A549 (cell line): ENCODE measurements around the gene FGFR3. TPM values are rescaled to one million over a fixed set of nuclear protein-coding genes. Genes with fewer than 3 reads are reported as not detected.

Source experiments
- ATAC-seq, 2 experiments: fragments of 200-7000 bp in 1 of 2; fragments of >200 bp in 1 of 2; cut with Nextera tagmentation in 1 of 2; cut with Tn5 transposase in 1 of 2; 3 replicates each; pipeline versions ENCODE4 v1.8.0 to v1.9.1; 2018 to 2020; ENCODE audit warnings: mild to moderate bottlenecking in 1 of 2, moderate library complexity in 1 of 2
- CTCF ChIA-PET: fragments of 300-600 bp; sonication (Branson Sonifier 250); formaldehyde crosslinking; extraction: SDS; loops from one replicate; lab custom pipeline; 2021; ENCODE audit warnings: antibody characterized with exemption, inconsistent platforms; lab: Yijun Ruan, JAX
- POLR2A ChIA-PET: fragments of 350-600 bp; formaldehyde crosslinking; extraction: SDS; loops from one replicate; lab custom pipeline; 2021; ENCODE audit warnings: antibody characterized with exemption, inconsistent platforms; lab: Yijun Ruan, JAX
- DNase-seq, 2 experiments: peaks; one replicate each; pipeline versions ENCODE4 v3.0.0 to v3.0.0-alpha.2; 2011 to 2016; ENCODE audit warnings: low read depth in 1 of 2, low spot score in 1 of 2
- FAIRE-seq: peaks from 2 replicates; lab custom pipeline; 2011; peaks lifted over from hg19 to GRCh38; lab: Jason Lieb, UNC
- H3K27ac ChIP-seq, 2 experiments: fragments of >200 bp; sonication (Bioruptor Twin); formaldehyde crosslinking; 3 replicates each; pipeline ENCODE4 v1.5.1; 2016 to 2017
- H3K4me1 ChIP-seq: fragments of >200 bp; sonication (Bioruptor Twin); formaldehyde crosslinking; 3 replicates; pipeline ENCODE4 v1.6.1; 2016
- H3K4me2 ChIP-seq: fragments of >200 bp; sonication (Bioruptor Twin); formaldehyde crosslinking; 3 replicates; pipeline ENCODE4 v1.6.1; 2016
- H3K4me3 ChIP-seq: fragments of >200 bp; sonication (Bioruptor Twin); formaldehyde crosslinking; 3 replicates; pipeline ENCODE4 v1.5.1; 2016
- H3K9me3 ChIP-seq: fragments of >200 bp; sonication (Bioruptor Twin); formaldehyde crosslinking; 3 replicates; pipeline ENCODE4 v1.6.1; 2016
- BHLHE40 ChIP-seq: IDR thresholded peaks from 2 replicates; pipeline ENCODE4 v1.6.1; 2012; ENCODE audit warnings: low read depth, low read length, inconsistent platforms
- CEBPB ChIP-seq, 2 experiments: fragments of >200 bp in 1 of 2; sonication (Bioruptor Twin) in 1 of 2; formaldehyde crosslinking in 1 of 2; IDR thresholded peaks; 2 replicates each; pipeline ENCODE4 v1.6.1; 2012 to 2016
- CHD4 ChIP-seq: fragments of 200-600 bp; sonication (generic); IDR thresholded peaks from 2 replicates; pipeline ENCODE4 v1.6.1; 2016; ENCODE audit warnings: antibody characterized with exemption, mild to moderate bottlenecking, borderline replicate concordance
- EHF ChIP-seq: fragments of 250-450 bp; sonication (Bioruptor Pico); IDR thresholded peaks from 2 replicates; pipeline ENCODE4 v1.5.0; 2020; ENCODE audit warnings: mild to moderate bottlenecking
- ESRRA ChIP-seq: fragments of 150-350 bp; IDR thresholded peaks from 2 replicates; pipeline ENCODE4 v1.6.1; 2014; ENCODE audit warnings: mild to moderate bottlenecking, low read length, borderline replicate concordance
- GATA3 ChIP-seq: IDR thresholded peaks from 2 replicates; pipeline ENCODE4 v1.6.1; 2012; ENCODE audit warnings: borderline replicate concordance
- HOXA7 ChIP-seq: fragments of 250-450 bp; sonication (Bioruptor Pico); IDR thresholded peaks from 2 replicates; pipeline ENCODE4 v1.5.0; 2020; ENCODE audit warnings: mild to moderate bottlenecking, moderate library complexity
- JUN ChIP-seq, 2 experiments: fragments of >200 bp; sonication (Bioruptor Twin); formaldehyde crosslinking; IDR thresholded peaks; 2 replicates in 1 of 2; 3 replicates in 1 of 2; pipeline ENCODE4 v1.6.1; 2016 to 2017
- KDM1A ChIP-seq: fragments of 200-600 bp; sonication (generic); IDR thresholded peaks from 2 replicates; pipeline ENCODE4 v1.6.1; 2016; ENCODE audit warnings: low read depth, mild to moderate bottlenecking
- KDM5A ChIP-seq: fragments of 200-600 bp; sonication (generic); IDR thresholded peaks from 2 replicates; pipeline ENCODE4 v1.6.1; 2016; ENCODE audit warnings: antibody characterized with exemption, mild to moderate bottlenecking
- MYC ChIP-seq: IDR thresholded peaks from 2 replicates; pipeline ENCODE4 v1.6.1; 2012; ENCODE audit warnings: mild to moderate bottlenecking, inconsistent platforms, low read length, improper control_type of control experiment, borderline replicate concordance
- POLR2A ChIP-seq: IDR thresholded peaks from 2 replicates; pipeline ENCODE4 v1.6.1; 2012; ENCODE audit warnings: mild to moderate bottlenecking, low read length
- RAD21 ChIP-seq, 2 experiments: fragments of >200 bp in 1 of 2; sonication (Bioruptor Twin) in 1 of 2; formaldehyde crosslinking in 1 of 2; IDR thresholded peaks in 1 of 2; conservative IDR thresholded peaks in 1 of 2; 2 replicates in 1 of 2; 3 replicates in 1 of 2; pipeline ENCODE4 v1.6.1; 2012 to 2018; ENCODE audit warnings: inconsistent platforms in 1 of 2
- RARB ChIP-seq: fragments of 250-450 bp; sonication (Bioruptor Pico); IDR thresholded peaks from 2 replicates; pipeline ENCODE4 v1.8.0; 2021; ENCODE audit warnings: mild to moderate bottlenecking, moderate library complexity
- RFX5 ChIP-seq: fragments of 450-650 bp; IDR thresholded peaks from 2 replicates; pipeline ENCODE4 v1.7.1; 2014; ENCODE audit warnings: antibody characterized with exemption, mild to moderate bottlenecking, moderate library complexity
- RNF2 ChIP-seq: fragments of 200-600 bp; sonication (generic); IDR thresholded peaks from 2 replicates; pipeline ENCODE4 v1.6.1; 2016; ENCODE audit warnings: low read depth, mild to moderate bottlenecking, antibody characterized with exemption, moderate library complexity, borderline replicate concordance
- SMC3 ChIP-seq: fragments of >200 bp; sonication (Bioruptor Twin); formaldehyde crosslinking; IDR thresholded peaks from 3 replicates; pipeline ENCODE4 v1.6.1; 2018; ENCODE audit warnings: inconsistent platforms
- ZC3H11A ChIP-seq: fragments of 450-650 bp; IDR thresholded peaks from 2 replicates; pipeline ENCODE4 v1.6.1; 2014; ENCODE audit warnings: antibody characterized with exemption, mild to moderate bottlenecking
- ZSCAN20 ChIP-seq: fragments of 250-450 bp; sonication (Bioruptor Pico); IDR thresholded peaks from 2 replicates; pipeline ENCODE4 v1.8.0; 2022; ENCODE audit warnings: mild to moderate bottlenecking, moderate library complexity
- WGBS: methylation state at CpG from one replicate; pipeline ENCODE4 v1.1.6; 2017; ENCODE audit errors: missing lambda C conversion rate; 5-methylcytosine and 5-hydroxymethylcytosine counted together
- polyA plus RNA-seq, 4 experiments: library from polyadenylated mRNA; depleted of rRNA in 3 of 4; stranded (reverse); fragments of >200 nt; fragmentation: RNase III in 1 of 4; extraction: RNeasy Plus Mini Kit Qiagen cat#74134 plus additional on column Dnase treatment in 1 of 4; gene quantifications; 2 replicates in 3 of 4; 3 replicates in 1 of 4; pipeline ENCODE4 v1.2.3, GENCODE V29; 2011 to 2017
- TF ChIP-seq, protein P1 (sequence below): fragments of 200-600 bp; sonication (generic); IDR thresholded peaks from 2 replicates; pipeline ENCODE4 v1.6.1; 2016; ENCODE audit warnings: antibody characterized with exemption, mild to moderate bottlenecking, moderate library complexity
- TF ChIP-seq, protein P2 (sequence below): fragments of 250-450 bp; sonication (Bioruptor Pico); IDR thresholded peaks from 2 replicates; pipeline ENCODE4 v1.5.0; 2021; ENCODE audit warnings: mild to moderate bottlenecking, moderate library complexity, borderline replicate concordance
- TF ChIP-seq, protein P3 (sequence below): IDR thresholded peaks from 2 replicates; pipeline ENCODE4 v1.6.1; 2012
- TF ChIP-seq, protein P4 (sequence below): fragments of >200 bp; sonication (Bioruptor Twin); formaldehyde crosslinking; IDR thresholded peaks from 3 replicates; pipeline ENCODE4 v1.5.1; 2016
- TF ChIP-seq, protein P5 (sequence below): fragments of >200 bp; sonication (Bioruptor Twin); formaldehyde crosslinking; IDR thresholded peaks from 2 replicates; pipeline ENCODE4 v1.6.1; 2016

Gene FGFR3
- polyA plus RNA-seq, 2 of the 4 experiments (the other 2 are of a cell fraction) = 1.9 to 4.8 TPM

DNA sequence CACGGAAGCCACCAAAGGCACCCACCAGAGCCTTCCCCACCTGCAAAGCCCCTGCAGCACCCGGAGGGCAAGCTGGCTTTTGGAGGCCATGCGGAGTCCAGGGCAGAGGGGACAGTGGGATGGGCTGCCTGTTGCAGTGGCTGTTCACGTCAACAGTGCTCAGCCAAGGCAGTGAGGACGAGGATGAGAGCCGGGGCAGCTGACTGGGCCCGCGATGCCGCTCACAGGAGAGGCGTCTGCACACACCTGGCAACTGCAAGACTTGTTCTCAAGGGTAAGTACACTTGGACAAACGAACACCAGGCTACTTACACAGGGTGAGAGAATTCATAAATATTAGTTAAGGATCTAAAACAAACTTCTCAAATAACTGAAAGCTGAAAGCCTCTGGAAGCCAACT, 19.6 kb downstream of the FGFR3 start:
- TF ChIP-seq RFX5 (no peak), JUN (IDR thresholded peaks at IDR 0.05) (no peak), ZC3H11A (no peak), HOXA7 (CRISPR knock-in tag) (no peak)
- TF ChIP-seq, protein P1, sequence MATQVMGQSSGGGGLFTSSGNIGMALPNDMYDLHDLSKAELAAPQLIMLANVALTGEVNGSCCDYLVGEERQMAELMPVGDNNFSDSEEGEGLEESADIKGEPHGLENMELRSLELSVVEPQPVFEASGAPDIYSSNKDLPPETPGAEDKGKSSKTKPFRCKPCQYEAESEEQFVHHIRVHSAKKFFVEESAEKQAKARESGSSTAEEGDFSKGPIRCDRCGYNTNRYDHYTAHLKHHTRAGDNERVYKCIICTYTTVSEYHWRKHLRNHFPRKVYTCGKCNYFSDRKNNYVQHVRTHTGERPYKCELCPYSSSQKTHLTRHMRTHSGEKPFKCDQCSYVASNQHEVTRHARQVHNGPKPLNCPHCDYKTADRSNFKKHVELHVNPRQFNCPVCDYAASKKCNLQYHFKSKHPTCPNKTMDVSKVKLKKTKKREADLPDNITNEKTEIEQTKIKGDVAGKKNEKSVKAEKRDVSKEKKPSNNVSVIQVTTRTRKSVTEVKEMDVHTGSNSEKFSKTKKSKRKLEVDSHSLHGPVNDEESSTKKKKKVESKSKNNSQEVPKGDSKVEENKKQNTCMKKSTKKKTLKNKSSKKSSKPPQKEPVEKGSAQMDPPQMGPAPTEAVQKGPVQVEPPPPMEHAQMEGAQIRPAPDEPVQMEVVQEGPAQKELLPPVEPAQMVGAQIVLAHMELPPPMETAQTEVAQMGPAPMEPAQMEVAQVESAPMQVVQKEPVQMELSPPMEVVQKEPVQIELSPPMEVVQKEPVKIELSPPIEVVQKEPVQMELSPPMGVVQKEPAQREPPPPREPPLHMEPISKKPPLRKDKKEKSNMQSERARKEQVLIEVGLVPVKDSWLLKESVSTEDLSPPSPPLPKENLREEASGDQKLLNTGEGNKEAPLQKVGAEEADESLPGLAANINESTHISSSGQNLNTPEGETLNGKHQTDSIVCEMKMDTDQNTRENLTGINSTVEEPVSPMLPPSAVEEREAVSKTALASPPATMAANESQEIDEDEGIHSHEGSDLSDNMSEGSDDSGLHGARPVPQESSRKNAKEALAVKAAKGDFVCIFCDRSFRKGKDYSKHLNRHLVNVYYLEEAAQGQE = no peak
- TF ChIP-seq, protein P2, sequence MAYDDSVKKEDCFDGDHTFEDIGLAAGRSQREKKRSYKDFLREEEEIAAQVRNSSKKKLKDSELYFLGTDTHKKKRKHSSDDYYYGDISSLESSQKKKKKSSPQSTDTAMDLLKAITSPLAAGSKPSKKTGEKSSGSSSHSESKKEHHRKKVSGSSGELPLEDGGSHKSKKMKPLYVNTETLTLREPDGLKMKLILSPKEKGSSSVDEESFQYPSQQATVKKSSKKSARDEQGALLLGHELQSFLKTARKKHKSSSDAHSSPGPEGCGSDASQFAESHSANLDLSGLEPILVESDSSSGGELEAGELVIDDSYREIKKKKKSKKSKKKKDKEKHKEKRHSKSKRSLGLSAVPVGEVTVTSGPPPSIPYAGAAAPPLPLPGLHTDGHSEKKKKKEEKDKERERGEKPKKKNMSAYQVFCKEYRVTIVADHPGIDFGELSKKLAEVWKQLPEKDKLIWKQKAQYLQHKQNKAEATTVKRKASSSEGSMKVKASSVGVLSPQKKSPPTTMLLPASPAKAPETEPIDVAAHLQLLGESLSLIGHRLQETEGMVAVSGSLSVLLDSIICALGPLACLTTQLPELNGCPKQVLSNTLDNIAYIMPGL = no peak
- TF ChIP-seq, protein P3, sequence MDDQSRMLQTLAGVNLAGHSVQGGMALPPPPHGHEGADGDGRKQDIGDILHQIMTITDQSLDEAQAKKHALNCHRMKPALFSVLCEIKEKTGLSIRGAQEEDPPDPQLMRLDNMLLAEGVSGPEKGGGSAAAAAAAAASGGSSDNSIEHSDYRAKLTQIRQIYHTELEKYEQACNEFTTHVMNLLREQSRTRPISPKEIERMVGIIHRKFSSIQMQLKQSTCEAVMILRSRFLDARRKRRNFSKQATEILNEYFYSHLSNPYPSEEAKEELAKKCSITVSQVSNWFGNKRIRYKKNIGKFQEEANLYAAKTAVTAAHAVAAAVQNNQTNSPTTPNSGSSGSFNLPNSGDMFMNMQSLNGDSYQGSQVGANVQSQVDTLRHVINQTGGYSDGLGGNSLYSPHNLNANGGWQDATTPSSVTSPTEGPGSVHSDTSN = no peak
- TF ChIP-seq, all 56 proteins: peak for 0
- no peak overlapping the region for H3K4me2 ChIP-seq
- CTCF ChIA-PET = interaction anchor here (0.8 to 13.7 kb wide), 6 partner anchors 13 to 98 kb away, joined by 3 to 227 read pairs (median 34); partner anchors contain the start of gene FGFR3
- no peak overlapping the region for H3K4me3 ChIP-seq
- DNase-seq (no peak), FAIRE-seq (no peak), ATAC-seq (no peak)
- 87% methylated on average over 11 of the region's 11 CpGs for WGBS
- H3K9me3 ChIP-seq = no peaks in the 10 kb centered on the region
- POLR2A ChIA-PET = interaction anchor here (0.6 kb wide), 1 partner anchor 30 kb away, joined by 3 read pairs; no protein-coding TSS in a partner anchor
- H3K4me1 ChIP-seq = no peaks in the 10 kb centered on the region
- H3K27ac ChIP-seq = no peak overlapping the region

DNA sequence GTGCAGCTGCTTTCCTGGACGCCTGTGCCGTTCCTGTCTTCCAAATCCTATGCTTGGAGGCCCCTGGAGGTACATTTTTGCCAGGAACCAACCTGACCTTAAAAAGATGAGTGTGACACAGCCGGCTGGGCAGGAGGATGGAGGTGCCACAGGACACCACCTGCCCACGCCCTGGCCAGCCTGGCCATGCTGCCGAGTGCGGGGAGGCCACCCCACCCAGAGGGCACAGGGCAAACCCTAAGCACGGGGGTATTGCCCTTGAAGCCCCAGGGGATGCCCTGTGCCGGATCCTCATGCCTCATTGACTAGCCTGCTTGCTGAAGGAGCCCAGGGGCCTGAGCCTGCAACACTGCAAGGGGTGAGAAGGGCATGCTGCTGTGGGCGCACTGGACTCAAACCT, 20.1 kb downstream of the FGFR3 start:
- H3K4me1 ChIP-seq = no peaks in the 10 kb centered on the region
- TF ChIP-seq KDM5A = no peak
- no peak for TF ChIP-seq MYC
- TF ChIP-seq, protein P4, sequence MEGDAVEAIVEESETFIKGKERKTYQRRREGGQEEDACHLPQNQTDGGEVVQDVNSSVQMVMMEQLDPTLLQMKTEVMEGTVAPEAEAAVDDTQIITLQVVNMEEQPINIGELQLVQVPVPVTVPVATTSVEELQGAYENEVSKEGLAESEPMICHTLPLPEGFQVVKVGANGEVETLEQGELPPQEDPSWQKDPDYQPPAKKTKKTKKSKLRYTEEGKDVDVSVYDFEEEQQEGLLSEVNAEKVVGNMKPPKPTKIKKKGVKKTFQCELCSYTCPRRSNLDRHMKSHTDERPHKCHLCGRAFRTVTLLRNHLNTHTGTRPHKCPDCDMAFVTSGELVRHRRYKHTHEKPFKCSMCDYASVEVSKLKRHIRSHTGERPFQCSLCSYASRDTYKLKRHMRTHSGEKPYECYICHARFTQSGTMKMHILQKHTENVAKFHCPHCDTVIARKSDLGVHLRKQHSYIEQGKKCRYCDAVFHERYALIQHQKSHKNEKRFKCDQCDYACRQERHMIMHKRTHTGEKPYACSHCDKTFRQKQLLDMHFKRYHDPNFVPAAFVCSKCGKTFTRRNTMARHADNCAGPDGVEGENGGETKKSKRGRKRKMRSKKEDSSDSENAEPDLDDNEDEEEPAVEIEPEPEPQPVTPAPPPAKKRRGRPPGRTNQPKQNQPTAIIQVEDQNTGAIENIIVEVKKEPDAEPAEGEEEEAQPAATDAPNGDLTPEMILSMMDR = no peak
- TF ChIP-seq, protein P3 = no peak
- no peak for TF ChIP-seq RAD21 (conservative IDR thresholded peaks at IDR 0.05 in 1 of 2, IDR thresholded peaks at IDR 0.05 in 1 of 2)
- TF ChIP-seq GATA3 = no peak
- TF ChIP-seq RNF2 = no peak
- TF ChIP-seq ZSCAN20 (CRISPR knock-in tag) = no peak
- TF ChIP-seq RARB (CRISPR knock-in tag) = no peak
- no peak for TF ChIP-seq CEBPB (IDR thresholded peaks at IDR 0.05)
- TF ChIP-seq JUN (IDR thresholded peaks at IDR 0.05) = no peak
- no peak for TF ChIP-seq EHF
- no peak for TF ChIP-seq KDM1A
- TF ChIP-seq SMC3 = no peak
- TF ChIP-seq, protein P5, sequence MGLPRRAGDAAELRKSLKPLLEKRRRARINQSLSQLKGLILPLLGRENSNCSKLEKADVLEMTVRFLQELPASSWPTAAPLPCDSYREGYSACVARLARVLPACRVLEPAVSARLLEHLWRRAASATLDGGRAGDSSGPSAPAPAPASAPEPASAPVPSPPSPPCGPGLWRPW = no peak
- no peak for TF ChIP-seq ESRRA
- TF ChIP-seq, protein P2 = no peak
- no peak for TF ChIP-seq POLR2A
- TF ChIP-seq BHLHE40 = no peak
- no peak for TF ChIP-seq CHD4
- TF ChIP-seq, all 56 proteins: peak for 0
- 80% methylated on average over 3 of the region's 9 CpGs for WGBS
- DNase-seq = no peak
- ChIA-PET POLR2A (no interaction called here), CTCF (interaction anchor here (1.3 to 13.7 kb wide), 4 partner anchors 17 to 98 kb away, joined by 4 to 227 read pairs (median 72); partner anchors contain the start of gene FGFR3)
- FAIRE-seq = no peak
- no peak overlapping the region for H3K27ac ChIP-seq
- no peak for ATAC-seq
- H3K9me3 ChIP-seq = no peaks in the 10 kb centered on the region
- H3K4me2 ChIP-seq = no peak overlapping the region
- H3K4me3 ChIP-seq = no peak overlapping the region
